Measurements from ENCODE around the gene TM4SF20.

GRCh38 chr2:227337442-227337841 lies 41.7 kb downstream of the TM4SF20 start:
- TF ChIP-seq TAF1 (IDR thresholded peaks at IDR 0.05; ENCODE audit: low read depth, low read length) (no peak), POLR2A (IDR thresholded peaks at IDR 0.05; ENCODE audit: low read depth, low read length) (no peak), POLR2AphosphoS5 (IDR thresholded peaks at IDR 0.05; ENCODE audit: low read depth, low read length) (no peak), PAX5 (IDR thresholded peaks at IDR 0.05; ENCODE audit: insufficient read depth, low read length, severe bottlenecking) (no peak), SPI1 (IDR thresholded peaks at IDR 0.05; ENCODE audit: low read depth, low read length) (no peak)
